ENCODE results near the gene AHDC1.

- TF ChIP-seq EZH2phosphoT487 (IDR thresholded peaks at IDR 0.05; ENCODE audit: insufficient read depth, low read depth) (no peak), EZH2 (IDR thresholded peaks at IDR 0.05; ENCODE audit: insufficient read depth, poor library complexity, severe bottlenecking) (no peak)
Observed at GRCh38 chr1:27503844-27504587, 99.9 kb downstream of the AHDC1 start.
